GM21447 (cell line): ENCODE results near the gene AOPEP.
"Not testable (repeated sequence)": the region's sequence is repeated elsewhere in the genome, so short reads cannot be mapped to it uniquely, and the experiment has no call there.

Experiments
- ATAC-seq: cut with Tn5 transposase; IDR thresholded peaks from one replicate; pipeline ENCODE4 v1.9.1; 2021; ENCODE audit not compliant: unreplicated experiment

AOPEP gene

DNA sequence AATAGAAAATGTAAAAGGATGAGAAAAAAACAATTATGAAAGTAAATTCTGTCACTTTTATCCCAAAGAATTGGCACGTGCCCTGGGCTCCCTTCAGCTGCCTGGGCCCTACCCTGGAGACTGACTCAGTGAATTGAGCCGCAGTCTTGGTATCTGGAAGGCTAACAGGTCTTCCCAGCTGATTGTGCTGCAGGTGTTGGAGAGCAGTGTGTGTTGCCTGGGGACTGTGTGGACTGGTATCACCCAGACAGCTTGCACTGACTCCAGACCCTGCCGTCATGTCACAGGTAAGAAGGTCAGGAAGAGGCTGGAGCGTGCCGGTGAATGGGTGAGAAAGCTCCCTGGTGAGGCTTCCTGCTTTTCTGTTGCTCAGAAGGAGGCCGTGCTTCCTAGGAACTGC lies 83.3 kb downstream of the AOPEP start:
- no peak for ATAC-seq

DNA sequence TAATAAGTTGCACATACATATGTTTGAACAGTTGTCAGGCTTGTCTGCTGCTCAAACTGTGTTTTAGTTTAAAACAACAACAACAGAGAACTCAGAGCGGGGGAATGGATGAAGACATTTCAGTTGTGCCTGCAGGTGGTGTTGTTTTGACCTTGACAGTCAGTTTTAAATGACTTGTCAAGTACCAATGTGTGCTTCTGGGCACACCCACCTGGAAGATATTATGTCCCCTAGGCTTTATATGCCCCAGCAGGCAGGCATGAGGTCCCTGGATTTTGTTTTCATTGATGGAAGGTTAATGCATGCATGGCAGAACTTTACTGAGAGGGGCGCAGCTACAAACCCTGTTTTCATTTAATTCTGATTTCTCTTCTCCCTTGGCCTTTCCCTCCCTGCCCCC lies 84.6 kb downstream of the AOPEP start:
- no peak for ATAC-seq

DNA sequence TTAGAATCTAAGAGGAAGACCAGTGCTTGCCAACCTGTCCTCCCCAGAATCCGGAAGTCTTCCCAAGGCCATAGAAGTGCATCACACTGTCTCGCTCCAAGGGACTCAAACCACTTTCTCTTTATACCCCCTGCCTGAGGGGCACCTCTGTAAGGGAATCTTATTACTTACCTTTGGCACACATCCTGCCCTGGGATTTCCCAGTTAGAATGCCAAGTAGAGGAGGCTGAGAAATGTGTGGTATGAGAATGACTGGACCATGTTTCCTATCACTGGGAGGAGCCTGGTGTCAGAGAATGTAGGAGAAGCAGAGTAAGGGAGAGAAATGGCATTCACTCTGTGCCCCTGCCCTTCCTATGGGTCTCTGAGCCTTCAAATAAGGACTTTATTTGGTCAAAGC lies 85.8 kb downstream of the AOPEP start:
- no peak for ATAC-seq

DNA sequence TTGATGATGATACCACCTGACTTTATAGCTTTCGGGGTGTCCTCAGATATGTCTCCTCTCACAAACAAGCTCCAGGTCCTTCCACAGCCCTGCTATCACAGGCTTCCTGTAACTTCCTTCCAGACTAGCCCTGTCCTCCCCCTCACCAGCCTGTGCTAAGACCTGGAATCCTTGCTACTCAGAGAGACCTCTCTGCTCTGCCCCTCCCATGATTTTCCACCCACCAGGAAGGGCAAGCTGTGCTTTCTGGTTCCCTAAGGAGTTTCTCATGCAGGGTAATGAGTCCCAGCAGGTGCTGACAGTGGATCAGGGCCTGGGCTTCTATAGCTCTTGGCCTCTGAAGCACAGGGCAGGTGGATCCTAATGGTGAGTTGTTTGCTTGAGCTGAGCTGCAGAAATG lies 86.9 kb downstream of the AOPEP start:
- ATAC-seq, result no peak

DNA sequence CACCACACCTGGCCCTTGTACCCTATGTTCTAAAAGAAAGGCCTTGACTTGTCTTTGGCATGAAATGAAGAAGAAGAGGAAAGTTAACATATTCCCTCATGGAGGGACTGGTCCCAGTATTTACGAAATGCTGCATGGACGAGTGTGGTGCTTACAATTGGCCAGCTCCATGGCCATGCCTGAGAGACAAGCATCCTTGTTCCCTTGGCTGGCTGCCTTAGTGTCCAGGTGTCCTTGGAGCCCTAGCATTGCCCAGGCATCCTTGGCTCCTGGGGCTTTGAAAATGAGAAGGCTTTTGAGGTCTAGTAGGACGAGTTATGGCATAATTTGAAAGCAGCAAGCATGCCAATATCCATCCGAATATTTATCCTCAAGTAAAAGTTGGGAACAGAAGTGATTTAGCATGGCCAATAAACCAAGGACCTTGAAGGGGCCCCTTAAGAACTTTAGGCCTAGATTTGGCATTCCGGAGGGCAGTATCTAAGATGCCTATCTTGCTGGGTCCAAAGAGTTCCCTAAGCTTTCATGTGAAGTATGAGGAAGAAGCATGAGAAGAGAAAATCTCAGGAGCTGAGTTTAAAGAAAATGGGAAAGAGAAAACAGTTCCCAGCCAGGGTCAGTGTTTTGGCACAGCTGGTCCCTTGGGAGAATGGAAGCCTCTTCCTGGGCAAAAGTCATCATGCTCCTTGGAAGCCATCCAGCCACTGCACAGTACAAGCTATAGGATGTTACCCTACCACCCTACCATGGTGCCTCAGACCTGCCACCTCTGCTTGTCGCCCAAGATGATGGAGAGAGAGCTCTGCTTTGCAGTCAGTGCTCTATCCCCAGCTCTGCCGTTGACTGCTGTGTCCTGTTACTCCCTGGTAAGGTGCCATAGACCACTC lies 91.0 kb downstream of the AOPEP start:
- ATAC-seq, result no peak

DNA sequence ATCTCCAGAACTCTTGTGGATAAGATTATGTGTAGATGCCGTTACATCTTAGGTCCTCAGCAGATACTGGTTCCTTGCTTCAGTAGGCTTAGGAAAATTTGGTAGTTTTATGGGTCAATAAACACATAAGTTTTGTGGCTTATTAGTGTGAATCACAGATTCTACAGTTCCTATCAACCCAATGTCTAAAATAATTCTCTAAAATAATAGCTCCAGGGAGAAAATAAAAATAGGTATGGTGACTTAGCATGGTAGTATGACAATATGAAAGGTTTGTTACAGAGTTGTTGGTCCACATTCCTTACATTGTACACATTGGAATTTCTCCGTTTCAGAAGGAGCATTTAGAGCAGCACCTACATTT lies 91.7 kb downstream of the AOPEP start:
- no peak for ATAC-seq

DNA sequence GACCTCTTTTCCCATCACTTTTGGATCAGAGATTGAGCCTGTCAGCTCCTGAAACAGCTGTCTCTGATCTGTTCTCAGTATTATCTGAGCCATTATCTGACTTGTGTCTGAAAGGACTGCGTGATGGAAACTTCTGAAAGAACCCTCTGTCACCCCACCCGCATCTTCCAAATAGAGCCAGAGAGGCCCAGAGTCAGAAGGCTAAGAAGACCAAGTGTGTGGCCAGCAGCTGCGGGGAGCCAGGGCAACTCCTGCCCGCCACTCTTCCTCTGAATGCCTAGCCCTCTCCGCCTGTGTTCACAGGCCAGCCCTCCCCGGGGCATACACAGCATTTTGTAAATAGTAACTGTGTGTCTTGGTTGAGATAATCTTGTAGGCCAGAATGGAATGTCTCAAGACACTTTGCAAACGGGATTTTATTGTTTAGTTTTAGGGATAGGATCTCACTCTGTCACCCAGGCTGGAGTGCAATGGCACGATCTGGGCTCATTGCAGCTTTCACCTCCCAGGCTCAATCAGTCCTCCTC lies 92.7 kb downstream of the AOPEP start:
- ATAC-seq, result no peak

DNA sequence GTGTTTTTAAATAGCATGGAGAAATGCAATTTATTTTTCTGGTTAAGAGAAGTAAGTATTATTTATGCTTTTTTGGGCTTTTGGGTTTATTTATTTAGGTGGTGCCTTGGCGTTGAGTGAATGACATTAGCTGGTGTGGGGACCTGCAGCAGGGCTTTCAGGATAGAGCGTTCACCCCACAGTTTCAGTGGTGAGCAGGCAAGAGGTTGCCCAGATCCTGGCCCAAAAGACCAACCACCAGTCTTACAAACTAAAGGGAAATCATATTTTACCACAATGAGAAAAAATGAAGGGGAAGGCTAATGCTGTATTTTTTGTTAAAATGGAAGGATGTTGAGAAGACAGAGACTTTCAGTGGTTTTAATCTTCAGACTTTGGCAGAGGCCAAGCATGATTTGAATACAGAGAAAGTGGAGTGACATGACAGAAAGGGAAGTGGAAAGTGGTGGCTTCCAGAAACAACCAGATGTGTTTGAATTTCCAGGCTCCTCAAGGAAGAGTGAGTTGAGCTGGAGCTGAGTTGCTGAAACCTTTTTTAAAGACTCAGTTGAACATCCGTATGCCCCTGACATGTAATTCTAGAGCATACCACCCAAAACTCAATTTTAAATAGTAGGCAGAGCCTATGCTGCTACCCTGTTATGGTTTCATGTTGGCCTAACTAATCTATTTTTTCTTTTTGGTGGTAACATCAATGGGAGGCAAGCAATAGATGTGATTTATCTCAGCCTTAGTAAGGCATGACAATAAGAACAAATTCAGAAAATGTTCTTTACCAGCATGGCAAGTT lies 94.8 kb downstream of the AOPEP start:
- peak; percentile 94 for ATAC-seq

DNA sequence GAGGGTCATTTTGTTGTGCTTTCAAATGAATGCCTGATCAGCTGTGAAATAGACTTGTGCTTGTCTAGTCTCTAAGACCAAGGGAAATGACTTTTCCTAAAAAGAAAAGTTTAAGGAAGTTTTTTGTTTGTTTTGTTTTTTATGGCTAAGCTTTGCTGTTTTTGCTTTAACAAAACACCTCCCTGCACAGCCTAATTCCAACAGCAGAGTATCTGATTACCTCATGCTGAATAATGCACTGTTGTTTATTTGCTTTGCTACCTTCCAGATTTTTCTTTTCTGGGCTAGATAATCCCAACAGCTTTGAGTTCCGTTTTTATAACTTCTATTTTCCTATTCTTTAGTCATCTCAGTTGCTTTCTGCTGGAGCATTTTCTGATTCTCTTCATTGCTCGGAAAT lies 95.8 kb downstream of the AOPEP start:
- no peak for ATAC-seq

DNA sequence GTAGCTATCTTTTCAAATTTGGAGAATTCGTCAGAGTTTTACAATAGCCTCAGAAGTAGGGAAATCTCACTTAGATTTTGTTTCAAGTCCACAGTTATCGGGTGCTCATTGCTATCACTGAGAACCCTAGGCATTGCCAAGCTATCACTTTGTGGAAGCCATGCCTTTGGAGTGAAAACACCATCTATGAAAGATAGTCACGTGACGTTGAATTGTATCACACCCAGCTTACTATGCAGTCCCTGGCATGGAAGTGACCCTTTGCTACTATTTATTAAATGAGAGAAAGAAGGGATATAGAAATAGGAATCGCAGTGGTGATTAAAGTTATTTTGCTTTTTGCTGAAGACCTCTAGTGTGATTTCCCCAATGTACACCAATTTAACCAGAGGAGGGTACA lies 97.2 kb downstream of the AOPEP start:
- no peak for ATAC-seq

DNA sequence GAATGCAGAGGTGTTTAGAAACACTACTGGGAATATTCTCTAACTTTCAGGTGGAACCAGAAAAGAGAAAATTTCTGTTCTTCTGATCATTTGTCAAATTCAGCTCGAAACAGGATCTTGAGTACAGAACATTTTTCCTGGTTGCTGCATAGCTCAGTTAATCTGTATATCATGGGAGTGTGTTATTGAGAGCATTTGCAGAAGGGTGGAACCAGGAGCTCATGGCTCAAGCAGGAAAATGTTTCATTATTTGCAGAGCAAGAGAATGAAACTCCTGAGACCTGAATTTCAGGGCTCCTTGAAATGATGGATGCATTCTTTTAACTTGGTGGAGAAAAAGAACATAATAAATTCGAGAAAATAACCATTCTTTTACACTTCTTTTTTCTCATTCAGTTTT lies 97.9 kb downstream of the AOPEP start:
- ATAC-seq, result no peak

DNA sequence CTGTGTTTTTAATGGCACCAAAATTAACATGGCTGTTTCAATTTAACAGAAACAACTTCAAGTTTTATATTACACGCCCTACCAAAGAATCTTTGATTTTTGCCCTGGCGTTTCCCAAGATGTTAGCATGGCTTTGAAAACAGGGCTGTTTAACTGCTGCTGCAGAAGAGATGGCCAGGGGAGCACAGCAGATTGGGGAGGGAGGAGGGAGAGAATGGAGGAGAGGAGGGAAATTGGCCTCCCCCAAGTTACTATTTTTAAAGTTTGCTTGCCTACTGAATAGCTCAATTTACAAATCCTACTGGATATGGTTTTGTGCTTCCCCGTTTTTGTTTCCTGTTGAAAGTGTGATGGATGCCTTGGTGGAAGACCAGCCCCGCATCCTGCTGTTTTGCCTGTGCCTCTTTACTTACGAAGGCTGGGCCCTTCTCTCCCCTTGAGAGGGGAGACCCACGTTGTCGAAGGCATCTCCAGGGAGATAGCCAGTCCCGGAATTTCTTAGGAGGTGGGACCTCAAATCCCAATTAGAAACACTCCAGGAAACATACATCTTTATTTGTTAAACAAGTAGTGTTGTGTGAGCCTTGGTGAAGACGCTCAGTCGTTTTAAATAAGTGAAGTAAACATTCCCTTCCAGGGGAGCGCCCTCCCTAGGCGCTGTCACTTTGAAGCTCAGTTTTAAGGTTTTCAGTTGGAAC lies 98.6 kb downstream of the AOPEP start:
- ATAC-seq, result no peak

DNA sequence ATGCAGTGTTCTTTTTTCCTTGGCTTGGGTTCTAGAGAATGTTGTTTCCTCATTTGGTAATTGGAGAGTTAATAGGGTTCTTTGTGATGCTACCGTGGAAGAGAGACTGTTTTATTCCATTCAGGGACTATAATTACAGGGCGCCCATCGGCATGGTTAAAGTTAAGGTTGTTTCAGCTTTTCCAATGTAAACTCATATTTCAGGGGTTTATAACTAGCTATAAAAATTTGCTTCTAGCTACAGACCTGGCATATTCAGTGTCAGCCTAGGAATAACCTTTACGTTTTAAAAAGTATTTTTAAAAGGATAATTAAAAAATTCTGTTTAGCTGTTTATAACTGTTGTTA lies 99.1 kb downstream of the AOPEP start:
- ATAC-seq, result no peak

DNA sequence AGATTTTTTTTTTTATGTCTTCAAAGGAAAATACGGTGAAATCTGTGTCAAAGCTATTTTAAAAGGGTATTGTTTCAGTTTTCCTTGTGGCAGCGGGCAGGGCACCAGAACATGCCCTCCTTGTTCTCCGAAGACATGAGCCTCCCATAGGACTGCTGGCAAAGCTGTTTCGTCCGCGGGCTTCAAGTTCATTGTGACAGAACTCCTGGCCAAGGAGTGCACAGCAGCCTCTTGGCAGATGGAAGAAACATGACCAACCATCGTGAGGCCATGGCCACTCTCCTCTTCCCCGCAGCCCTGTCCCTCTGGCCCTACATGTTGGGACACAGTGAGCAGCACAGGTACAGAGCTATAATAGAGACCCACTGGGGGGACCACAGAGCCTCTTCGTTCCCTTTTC lies 99.5 kb downstream of the AOPEP start:
- no peak for ATAC-seq

DNA sequence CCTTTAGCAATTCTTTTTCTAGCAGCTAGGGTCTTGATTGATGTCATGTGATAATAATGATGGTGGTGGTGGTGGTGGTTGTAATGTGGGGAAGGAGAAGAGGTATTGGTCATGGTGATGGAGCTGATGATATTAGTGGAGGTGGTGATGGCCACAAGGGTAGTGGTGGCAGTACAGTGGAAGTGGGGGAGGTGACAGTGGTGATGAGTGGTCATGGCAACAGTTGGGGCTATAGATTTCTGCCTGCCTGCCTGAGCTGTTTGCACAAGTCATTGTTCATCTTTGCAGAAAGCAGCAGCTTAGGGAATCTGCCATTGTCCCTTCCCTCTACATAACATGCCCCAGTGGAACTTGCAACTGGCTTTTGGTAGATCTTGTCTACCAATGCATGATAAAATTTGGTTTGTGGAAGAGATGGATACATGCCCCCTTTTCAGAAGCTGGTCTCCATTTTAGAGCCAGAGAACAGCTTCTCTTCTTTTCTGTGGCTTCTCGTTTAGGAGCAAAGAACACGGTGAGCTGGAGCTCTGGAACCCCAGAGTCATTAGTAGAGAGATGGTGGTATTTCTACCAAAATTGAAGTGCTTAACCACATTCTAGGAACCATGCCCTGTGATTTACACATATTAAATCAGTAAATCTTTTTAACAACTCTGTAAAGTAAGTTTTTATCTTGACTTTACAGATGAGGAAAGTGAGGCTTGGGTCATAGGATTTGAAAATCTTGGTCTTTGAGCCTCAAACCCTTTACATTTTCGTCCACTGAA lies 100.3 kb downstream of the AOPEP start:
- no peak for ATAC-seq

DNA sequence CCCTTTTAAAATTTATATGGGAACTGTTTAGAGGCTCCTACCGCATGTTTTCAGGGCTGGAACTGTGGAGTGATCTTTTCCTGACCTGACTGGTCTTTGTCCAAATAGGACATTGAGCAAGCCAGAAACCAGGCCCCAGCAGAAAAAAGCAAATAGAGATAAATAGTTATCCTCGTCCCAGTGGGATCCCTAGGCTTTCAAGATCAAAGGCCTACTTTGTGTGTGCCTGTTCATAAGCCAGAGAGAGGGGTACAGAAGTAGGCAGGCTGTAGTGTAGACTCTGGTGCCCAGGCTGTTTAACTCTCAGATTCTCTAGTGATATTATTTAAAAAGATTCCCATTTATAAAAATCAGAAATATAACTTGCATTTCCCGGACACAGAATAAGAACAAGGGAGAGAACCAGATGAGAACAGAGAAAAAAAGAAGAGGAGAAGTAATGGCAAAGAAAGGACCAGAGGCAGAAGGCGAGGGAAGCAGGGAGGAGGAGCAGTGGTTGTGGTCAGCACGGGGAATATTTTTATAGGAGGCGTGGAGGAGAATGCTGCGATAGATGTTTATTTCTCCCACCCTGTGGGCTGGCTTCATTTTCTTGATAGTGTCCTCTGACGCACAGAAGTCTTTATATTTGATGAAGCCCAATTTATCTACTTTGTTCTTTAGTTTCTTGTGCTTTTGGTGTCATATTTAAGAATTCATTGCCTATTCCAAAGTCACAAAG lies 101.2 kb downstream of the AOPEP start:
- ATAC-seq, result no peak

DNA sequence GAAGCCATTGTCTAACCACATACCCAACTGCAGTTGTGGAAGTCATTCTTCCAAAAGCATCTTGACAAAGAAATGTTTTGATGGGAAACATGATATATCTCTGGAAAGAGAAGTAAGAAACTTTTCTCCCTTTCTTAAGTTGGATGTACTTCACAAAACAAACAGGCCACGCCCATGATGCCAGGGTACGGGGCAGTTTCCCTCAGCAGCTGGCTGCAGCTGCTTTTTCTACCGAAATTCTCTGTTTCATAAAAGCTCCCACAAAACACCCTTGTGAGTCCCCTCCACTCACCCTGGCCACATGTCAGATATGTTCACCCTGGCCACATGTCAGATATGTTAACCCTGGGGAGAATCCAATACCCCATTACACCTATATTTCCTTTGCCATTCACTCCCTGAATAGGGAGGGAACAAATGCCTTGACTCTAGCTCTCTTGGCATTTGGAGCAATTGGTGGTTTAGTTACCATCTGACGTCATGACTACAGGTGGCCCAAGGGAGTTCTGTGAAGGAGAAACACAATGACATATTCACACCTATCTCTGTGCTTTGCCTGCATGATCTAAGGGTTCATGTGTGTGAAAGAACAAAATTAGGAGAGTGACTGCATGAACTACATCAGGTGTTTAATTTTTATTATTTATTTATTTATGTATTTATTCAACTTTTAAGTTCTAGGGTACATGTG lies 103.0 kb downstream of the AOPEP start:
- no peak for ATAC-seq

DNA sequence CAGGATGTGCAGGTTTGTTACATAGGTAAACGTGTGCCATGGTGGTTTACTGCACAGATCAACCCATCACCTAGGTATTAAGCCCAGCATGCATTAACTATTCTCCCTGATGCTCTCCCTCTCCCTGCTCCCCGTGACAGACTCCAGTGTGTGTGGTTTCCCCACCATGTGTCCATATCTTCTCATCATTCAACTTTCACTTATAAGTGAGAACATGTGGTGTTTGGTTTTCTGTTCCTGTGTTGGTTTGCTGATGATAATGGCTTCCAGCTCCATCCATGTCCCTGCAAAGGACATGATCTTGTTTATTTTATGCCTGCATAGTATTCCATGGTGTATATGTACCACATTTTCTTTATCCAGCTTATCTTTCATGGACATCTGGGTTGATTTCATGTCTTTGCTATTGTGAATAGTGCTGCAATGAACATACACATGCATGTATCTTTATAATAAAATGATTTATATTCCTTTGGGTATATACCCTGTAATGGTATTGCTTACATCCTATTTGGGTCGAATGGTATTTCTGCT lies 103.6 kb downstream of the AOPEP start:
- not testable (repeated sequence) for ATAC-seq

DNA sequence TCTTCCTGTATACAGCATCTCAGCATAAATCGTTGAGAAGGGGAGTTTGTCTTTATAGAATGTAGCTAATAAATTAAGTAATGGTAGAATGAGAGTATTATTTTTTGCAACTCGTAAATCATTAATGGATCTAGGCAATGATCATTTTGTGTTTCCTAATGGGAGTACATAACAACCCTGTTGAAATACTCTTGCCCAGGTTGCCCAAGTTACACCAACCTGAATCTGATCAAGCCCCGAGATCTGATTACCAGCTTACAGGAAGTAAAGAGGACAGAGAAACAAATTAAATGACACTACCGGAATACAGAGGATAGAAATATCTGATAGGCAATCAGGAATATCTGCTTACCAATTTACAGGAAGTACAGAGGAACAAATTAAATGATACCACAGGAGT lies 107.3 kb downstream of the AOPEP start:
- ATAC-seq, result no peak
